ENCODE data around the gene DHRS4L2.
A peak's percentile ranks its signal among the peaks of the same experiment; 100 is the strongest.
"Not testable (repeated sequence)": the region's sequence is repeated elsewhere in the genome, so short reads cannot be mapped to it uniquely, and the experiment has no call there.

DHRS4L2 gene

DNA sequence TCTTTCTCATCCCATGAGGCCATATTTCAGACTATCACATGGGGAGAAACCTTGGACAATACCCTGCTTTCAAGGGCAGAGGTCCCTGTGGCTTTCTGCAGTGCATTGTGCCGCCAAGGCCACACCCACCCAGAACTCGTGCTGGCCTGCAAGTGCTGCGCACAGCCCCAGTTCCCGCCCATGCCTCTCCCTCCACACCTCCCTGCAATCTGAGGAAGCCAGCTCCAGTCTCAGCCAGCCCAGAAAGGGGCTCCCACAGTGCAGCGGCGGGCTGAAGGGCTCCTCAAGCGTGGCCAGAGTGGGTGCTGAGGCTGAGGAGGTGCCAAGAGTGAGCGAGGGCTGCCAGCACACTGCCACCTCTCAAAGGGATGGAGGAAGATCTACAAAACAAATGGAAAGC is 15.6 kb upstream of the DHRS4L2 start:
- not testable (repeated sequence) for DNase-seq (ENCODE audit: low read depth)

DNA sequence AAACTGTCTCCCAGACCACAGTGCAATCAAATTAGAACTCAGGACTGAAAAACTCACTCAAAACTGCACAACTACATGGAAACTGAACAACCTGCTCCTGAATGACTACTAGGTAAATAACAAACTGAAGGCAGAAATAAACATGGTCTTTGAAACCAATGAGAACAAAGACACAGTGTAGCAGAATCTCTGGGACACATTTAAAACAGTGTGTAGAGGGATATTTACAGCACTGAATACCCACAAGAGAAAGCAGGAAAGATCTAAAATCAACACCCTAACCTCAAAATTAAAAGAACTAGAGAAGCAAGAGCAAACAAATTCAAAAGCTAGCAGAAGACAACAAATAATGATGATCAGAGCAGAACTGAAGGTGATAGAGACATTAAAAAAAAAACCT is 14.7 kb upstream of the DHRS4L2 start:
- DNase-seq (ENCODE audit: low read depth): not testable (repeated sequence)

DNA sequence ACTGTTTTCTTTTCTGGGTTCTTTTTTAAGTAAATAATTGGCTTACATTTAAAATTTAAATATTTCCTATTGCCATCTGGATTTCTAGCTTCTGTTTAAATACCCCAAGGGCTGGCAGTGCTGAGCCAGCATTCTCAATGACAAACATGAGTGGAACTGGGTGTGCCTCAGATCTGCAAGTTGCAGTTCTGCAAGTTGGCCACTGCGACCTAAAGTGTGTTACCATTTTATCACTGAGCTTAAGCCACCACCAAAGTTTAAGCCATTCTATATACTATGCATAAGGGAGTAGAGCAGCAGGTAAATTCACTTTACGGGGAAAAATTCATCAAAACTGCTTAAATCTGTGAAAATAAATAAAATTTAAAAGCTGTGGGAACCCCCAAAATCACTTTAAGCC is 11.5 kb upstream of the DHRS4L2 start:
- not testable (repeated sequence) for DNase-seq (ENCODE audit: low read depth)

DNA sequence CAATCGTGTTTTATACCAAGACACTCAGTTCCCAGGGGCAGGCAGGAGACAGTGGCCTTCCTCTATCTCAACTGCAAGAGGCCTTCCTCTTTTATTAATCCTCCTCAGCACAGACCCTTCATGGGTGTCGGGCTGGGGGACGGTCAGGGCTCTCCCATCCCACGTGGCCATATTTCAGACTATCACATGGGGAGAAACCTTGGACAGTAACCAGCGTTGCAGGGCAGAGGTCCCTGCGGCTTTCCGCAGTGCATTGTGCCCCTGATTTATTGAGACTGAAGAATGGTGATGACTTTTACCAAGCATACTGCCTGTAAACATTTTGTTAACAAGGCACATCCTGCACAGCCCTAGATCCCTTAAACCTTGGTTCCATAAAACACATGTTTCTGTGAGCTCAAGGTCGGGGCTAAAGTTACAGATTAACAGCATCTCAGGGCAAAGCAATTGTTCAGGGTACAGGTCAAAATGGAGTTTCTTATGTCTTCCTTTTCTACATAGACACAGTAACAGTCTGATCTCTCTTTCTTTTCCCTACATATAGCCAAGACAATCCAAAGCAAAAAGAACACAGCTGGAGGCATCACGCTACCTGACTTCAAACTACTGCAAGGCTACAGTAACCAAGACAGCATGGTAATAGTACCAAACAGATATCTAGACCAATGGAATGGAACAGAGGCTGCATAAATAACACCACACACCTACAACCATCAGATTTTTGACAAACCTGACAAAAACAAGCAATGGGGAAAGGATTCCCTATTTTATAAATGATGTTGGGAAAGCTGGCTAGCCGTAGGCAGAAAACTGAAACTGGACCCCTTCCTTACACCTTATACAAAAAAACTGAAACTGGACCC is 6.5 kb upstream of the DHRS4L2 start:
- not testable (repeated sequence) for DNase-seq (ENCODE audit: low read depth)

DNA sequence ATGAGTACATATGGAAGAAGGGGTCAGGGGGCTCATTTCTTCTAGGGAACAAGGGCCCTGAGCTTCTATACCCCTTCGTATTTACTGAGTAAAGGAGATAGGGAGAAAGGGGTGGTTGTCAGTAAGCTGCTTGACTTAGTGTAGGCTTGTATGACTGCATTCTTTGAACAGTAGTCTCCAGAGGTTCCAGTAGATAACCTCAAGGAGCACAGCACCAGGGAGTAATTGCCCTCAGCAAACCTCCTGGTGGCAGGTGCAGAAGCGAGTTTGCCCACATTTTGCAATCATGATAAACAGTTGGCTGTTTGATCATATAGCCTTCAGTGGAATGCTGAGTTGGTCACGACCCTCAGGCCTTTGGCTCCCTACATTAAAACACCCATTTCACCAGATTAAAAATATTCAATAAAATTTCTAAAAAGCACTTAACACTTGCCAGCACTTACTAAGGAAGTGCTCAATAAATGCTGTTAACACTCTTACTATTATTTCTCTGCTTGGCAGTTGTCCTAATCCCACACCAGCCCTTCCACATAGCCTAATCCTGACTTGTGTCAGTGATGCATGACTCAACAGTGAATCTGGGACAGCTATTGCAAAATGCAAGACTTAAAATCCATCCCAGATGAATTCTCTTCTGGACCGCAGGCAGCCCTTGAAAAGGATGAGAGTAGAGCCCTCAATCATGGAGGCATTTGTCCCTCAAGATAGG is 3.7 kb upstream of the DHRS4L2 start:
- DNase-seq (ENCODE audit: low read depth): no peak

DNA sequence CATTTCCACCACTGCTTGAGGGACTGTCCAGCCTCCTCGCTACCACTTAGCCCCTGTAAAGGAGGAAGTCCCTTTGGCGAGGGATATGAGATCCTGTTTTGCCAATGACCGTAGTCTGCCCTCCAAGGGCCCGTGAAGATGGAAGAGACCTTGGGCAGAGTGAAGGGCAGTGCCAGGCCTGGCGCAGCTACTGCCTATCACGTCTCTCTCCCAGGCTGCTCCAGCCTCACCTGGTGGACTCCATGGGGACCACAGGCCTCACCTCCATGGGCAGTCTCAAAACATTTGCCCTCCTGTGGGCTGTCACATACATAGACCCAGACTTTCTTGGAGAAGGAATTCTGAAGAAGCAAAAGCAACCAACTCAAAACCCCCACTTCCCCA is 514 bp upstream of the DHRS4L2 start:
- DNase-seq (ENCODE audit: low read depth): not testable (repeated sequence)

DNA sequence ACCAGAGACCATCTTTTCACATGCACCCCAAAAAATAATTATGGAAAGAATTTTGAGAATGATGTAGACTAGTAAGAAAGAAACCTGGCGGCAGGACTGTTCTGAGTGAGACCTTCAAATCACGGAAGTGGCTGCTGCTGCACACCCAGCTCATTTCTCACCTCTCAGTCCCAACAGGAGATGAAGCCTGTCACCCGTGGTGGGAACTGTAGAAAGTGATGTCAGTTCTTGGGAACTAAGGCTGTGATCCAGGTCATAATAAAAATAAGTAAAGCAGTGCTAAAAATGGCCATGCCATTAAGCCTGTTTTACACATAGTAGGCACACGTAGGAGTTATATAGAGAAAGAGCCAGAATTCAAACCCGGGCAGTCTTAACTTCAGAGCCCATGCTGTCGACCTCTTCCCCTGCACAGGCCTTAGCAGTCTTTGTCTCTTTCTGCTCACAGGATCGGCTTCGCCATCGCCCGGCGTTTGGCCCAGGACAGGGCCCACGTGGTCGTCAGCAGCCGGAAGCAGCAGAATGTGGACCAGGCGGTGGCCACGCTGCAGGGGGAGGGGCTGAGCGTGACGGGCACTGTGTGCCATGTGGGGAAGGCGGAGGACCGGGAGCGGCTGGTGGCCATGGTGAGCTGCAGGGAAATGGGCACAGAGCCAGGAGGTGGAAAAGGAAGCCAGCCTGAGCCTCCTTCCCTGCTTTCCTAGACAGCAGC is 1.2 kb downstream of the DHRS4L2 start:
- not testable (repeated sequence) for DNase-seq (ENCODE audit: low read depth)

DNA sequence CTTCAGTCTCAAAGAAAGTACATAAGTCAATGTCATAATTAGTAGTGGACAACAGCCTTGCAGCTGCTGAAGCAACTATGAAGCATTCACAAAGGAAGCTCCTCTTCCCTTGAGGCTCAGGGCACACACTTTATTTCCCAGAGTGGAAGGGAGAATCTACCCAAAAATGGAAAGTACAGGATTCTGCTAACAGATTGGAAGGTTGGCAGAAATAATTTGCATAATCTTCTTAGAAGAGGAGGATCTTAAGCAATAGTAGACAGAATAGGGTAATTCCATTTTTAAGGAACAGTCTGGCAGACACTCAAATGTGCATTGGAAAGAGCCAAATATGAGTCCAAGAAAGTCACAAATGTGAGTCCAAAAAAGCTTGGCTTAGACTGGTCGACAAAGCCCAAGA is 2.2 kb downstream of the DHRS4L2 start:
- DNase-seq (ENCODE audit: low read depth): not testable (repeated sequence)

DNA sequence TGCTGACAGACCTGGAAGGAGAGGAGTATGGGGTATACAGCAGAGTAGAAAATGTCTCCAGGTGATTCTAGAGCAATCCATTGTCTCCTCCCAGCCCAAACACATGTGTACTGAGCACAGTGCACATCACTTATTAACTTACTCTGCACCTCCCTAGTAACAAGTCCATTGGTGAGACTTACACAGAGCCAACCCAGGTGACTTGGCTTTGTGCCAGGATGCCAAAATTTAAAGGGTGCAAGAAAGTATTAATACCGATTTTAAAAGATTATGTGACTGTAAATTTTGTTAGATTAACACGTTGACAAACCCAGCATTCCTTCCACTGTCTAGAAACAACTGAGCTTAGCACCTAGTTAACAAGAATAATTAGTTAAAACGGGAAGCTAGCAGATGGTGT is 4.3 kb downstream of the DHRS4L2 start:
- DNase-seq (ENCODE audit: low read depth): not testable (repeated sequence)

DNA sequence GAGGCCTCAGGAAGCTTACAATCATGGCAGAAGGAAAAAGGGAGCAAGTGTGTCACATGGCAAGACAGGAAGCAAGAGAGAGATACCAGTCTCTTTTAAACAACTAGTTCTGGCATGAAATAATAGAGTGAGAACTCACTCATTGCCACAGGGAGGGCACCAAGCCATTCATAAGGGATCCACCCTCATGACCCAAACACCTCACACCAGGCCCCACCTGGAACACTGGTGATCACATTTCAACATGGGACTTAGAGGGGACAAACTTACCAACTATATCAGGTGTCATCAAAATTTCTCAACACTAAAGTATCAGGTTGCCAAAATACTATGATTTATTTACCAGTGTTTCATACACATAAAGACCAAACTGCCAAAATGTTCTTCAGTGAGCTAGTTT is 7.3 kb downstream of the DHRS4L2 start:
- not testable (repeated sequence) for DNase-seq (ENCODE audit: low read depth)

DNA sequence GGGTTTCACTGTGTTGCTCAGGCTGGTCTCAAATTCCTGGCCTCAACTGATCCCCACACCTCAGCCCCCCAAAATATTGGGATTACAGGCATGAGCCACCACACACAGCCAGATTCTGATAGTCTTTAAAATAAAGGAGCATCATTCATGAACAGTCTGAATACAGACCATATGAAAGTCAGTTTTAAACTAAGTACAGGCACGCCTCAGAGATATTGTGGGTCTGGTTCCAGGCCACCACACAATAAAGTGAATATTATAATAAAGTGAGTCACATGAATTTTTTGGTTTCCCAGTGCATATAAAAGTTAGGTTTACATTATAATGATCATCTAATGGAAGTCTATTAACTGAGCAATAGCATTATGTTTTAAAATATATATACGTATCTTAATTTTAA is 8.1 kb downstream of the DHRS4L2 start:
- DNase-seq (ENCODE audit: low read depth): not testable (repeated sequence)

DNA sequence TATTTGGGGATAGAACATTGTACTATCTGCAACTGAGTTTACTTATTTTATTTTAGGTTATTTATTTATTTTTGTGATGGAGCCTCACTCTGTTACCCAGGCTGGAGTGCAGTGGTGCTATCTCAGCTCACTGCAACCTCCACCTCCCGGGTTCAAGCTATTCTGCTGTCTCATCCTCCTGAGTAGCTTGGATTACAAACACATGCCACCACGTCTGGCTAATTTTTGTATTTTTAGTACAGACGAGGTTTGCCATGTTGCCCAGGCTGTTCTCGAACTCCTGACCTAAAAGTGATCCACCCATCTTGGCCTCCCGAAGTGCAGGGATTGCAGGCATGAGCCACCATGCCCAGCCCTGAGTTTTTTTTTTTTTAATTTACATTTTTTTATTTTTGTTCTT is 10.9 kb downstream of the DHRS4L2 start:
- not testable (repeated sequence) for DNase-seq (ENCODE audit: low read depth)

DNA sequence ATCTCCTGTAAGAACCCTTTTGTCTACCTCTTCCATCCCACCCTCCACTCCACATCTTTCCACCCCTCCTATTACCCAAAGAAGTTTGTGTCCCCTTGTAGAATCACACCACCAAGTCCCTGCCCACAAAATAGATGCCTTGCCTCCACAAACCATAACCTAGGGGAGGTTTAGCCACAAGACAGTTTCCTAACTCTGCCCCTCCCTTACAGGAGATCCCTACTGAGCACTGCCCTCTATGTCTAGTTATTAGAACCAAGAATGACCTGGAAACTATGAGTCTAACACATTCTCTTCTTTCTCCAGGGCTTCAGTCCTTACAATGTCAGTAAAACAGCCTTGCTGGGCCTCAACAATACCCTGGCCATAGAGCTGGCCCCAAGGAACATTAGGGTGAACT is 12.3 kb downstream of the DHRS4L2 start:
- DNase-seq (ENCODE audit: low read depth): not testable (repeated sequence)

DNA sequence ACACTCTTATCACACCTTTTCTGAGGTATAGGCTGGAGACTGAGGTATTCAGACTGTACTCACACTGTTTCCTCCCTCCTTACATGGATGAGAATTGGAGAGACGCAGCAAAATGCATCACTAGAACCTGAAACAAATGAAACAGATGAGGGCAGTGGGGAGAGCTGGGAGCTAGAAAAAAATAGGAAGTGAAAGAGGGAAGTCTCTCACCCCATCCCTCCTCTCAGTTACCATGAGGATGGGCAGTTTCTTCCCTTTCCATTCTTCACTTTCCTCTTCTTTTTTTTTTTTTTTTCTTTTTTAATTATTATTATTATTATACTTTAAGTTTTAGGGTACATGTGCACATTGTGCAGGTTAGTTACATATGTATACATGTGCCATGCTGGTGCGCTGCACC is 12.9 kb downstream of the DHRS4L2 start:
- not testable (repeated sequence) for DNase-seq (ENCODE audit: low read depth)

DNA sequence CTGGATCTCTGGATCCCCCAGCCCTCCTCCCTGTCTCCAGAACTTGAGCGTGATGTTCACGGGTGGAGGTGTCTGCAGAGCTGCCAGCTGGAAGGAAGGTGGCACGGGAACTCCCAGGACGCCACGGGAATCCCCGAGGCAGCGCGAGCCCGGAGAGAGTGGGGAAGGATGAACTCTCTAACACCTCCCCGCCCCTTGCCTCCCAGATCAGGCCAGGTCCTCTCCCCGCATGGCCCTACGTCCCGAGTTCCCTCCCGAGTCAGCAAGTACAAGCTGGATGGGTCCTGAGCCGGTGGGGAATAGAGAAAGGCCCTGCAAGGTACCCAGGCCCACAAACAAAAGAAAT is 17.7 kb downstream of the DHRS4L2 start:
- not testable (repeated sequence) for DNase-seq (ENCODE audit: low read depth)

DNA sequence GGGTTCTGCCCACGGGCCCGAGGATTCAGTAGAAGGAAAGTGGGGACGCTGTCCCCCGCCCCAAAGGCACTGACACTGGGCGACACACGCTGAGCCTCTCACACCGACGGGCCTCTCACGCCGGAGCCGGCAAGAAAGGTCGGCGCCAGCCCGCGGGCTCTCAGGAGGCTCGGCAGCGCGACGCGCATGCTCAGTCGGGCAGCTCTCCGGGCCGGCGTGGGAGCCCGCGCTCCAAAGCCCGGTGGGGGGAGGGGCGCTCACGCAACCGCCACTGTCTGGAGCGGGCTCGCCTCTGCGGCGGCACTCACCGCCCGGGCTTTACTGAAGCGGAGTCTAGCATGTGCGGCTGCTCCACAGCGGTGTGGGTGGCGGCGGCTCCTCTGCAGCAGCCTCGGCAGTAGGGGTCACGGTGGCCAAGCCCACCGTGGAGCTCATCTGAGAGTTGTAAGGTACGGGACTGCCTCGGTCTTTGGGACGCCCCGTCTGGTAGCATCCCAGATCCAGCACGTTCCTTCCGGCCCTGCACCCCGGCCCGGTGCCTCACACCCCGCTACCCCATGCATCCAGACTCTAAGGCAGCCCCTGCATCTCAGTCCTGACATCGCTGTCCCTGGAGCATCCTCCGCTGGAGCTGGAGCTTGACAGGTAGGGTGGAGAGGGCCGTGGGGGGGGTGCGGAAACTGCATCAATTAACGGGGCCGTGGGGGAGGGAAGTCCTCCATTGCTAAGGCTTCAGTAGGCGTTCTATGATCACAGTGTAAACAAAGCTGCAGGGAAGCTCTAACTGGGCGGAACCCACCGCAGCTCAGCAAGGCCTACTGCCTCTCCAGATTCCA is 18.3 kb downstream of the DHRS4L2 start:
- DNase-seq (ENCODE audit: low read depth): peak; percentile 49

DNA sequence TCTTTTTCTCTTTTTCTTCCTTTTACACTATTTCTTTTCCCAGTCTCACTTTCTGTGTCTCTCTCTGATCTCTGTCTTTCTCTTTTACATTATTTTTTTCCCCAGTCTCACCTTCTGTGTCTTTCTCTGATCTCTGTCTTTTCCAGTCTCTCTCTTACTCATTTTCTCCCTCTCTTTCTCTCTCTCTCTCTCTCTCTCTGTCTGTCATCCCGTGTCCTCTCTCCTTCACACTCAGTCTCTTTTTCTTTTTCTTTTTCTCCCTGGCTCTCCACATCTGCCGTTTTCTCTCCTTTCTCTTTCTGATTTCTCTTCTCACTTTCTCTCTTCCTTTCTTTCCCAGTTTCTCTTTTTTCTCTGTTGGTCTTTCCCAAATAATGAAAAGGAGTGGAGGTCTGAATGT is 22.3 kb downstream of the DHRS4L2 start:
- no peak for DNase-seq (ENCODE audit: low read depth)

DNA sequence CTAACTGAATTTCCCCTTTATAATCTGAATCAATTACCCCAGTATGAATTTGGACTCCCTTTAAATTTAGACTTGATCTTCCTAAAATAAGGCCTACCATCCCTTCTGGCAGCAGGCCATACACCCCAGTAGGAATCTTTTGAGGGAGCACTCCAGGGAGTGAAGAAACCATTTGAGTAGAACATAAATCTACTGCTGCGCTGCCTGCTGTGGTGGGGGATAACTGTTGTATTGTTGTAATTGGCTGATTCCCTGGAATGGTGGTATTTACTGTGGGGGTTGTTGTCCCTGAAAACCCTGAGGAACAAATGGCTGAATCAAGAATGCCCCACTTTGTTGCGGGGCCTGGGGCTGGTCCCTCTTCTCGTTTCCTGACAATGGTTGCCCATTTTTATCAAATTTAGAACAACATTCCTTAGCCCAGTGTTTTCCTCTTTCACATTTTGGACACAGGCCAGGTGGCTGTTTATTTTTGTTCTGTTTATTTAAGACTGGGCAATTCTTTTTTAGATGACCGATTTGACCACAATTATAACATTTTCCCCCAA is 24.1 kb downstream of the DHRS4L2 start:
- not testable (repeated sequence) for DNase-seq (ENCODE audit: low read depth)

DNA sequence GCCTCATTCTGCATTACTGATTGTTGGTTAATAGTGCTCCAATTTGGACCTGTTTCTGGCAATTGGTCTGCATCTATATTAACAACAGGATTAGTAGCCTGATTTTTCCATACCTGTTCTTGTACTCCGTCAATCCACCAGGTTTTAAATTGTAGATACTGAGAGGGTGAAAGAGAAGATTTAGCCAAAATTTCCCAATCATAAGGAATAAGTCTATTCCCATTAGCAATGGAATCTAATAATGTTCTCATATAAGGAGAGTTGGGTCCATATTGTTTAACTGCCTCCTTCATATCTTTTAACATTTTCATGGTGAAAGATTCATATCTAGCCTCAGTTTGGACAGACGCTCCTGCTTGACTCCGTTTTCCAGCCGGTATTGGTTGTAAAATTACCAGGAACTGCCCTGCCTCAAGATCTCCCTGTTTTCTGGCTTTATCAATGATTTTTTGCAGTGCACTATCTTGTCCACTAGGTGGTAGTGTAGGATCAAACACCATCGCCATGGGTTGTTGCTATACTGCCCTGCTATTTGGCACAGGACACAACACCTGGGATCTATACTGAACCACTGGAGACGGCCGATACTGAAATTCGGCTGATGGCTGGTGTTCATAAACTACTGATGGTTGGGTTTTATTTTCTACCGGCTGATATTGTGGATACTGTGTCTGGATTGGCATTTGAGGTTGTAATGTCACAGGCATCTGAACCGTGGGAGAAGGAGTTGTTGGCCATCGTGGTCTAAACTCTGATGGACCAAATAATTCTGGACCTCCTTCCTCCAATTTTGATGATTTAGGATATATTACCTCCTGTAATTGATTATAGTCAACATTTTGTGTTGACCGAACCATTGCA is 25.2 kb downstream of the DHRS4L2 start:
- DNase-seq (ENCODE audit: low read depth): no peak

DNA sequence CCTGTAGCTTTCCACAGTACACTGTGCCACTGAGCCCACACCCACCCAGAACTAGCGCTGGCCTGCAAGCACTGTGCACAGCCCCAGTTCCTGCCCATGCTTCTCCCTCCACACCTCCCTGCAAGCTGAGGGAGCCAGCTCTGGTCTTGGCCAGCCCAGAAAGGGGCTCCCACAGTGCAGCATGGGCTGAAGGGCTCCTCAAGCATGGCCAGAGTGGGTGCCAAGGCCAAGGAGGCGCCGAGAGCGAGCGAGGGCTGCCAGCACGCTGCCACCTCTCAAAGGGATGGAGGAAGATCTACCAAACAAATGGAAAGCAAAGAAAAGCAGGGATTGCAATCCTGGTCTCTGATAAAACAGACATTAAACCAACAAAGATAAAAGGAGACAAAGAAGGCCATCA is 27.0 kb downstream of the DHRS4L2 start:
- DNase-seq (ENCODE audit: low read depth): not testable (repeated sequence)

DNA sequence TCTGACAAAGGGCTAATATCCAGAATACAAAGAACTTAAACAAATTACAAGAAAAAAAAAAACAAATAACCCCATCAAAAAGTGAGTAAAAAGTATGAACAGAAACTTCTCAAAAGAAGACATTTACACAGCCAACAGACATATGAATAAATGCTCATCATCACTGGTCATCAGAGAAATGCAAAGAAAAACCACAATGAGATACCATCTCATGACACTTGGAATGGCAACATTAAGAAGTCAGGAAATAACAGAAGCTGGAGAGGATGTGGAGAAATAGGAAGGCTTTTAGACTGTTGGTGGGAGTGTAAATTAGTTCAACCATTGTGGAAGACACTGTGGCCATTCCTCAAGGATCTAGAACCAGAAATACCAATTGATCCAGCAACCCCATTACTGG is 30.2 kb downstream of the DHRS4L2 start:
- DNase-seq (ENCODE audit: low read depth): not testable (repeated sequence)

All from T-helper 22 cell (primary cell).